ENCODE data around the gene RSU1. TPM values are rescaled to one million over a fixed set of nuclear protein-coding genes. Genes with fewer than 3 reads are reported as not detected.

RSU1 gene
- total and polyA plus RNA-seq, 10 of the 15 experiments (the other 5 are each of a cell fraction or from before 2014, with no cell fraction given) = 49.2 to 139 (median 81.3) TPM

DNA sequence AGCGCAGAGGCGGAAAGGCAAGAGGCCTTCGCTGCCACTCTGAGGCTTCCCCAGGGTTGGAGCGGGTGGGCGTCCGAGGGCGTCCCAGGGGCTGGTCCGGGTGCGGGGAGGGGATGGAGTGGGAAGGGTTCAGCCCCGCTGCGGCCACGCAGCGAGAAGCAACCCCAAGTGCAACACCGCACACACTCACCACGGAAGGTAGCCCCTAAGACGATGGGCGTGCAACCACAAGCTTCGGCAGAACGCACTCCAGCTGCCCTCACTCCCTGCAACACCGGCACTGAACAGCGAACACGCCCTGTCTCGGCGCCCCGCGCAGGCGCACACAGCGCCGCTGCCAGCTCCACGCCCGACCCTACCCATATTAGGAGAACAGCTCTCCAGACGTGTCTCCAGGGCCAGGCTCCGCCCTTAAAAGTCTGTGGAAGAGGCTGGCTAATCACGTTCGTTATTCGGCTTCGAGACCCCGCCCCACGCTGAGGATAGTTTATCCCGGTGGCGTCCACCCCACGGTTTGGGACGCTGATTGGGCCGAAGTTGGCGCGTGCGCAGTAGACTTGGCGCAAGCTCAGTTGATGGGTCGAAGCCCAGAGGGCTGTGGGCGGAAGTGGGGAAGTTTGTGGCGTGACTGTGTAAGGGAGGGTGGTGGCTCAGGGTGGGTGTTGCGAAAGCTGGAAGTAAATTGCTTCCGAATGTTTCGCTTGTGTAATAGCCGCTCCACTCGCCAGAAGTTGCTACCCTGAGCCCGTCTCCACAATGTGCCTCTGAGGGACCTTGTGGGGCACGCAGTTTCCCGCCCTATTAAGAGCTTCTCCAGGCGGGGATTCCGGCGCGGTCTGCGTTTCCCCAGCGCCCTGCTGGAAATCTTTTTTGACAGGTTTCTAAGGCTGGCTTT lies at the start of gene RSU1 (continued):
- no peak for TF ChIP-seq SREBF1 (IDR thresholded peaks at IDR 0.05; ENCODE audit: low read length)
- TF ChIP-seq, protein P1, sequence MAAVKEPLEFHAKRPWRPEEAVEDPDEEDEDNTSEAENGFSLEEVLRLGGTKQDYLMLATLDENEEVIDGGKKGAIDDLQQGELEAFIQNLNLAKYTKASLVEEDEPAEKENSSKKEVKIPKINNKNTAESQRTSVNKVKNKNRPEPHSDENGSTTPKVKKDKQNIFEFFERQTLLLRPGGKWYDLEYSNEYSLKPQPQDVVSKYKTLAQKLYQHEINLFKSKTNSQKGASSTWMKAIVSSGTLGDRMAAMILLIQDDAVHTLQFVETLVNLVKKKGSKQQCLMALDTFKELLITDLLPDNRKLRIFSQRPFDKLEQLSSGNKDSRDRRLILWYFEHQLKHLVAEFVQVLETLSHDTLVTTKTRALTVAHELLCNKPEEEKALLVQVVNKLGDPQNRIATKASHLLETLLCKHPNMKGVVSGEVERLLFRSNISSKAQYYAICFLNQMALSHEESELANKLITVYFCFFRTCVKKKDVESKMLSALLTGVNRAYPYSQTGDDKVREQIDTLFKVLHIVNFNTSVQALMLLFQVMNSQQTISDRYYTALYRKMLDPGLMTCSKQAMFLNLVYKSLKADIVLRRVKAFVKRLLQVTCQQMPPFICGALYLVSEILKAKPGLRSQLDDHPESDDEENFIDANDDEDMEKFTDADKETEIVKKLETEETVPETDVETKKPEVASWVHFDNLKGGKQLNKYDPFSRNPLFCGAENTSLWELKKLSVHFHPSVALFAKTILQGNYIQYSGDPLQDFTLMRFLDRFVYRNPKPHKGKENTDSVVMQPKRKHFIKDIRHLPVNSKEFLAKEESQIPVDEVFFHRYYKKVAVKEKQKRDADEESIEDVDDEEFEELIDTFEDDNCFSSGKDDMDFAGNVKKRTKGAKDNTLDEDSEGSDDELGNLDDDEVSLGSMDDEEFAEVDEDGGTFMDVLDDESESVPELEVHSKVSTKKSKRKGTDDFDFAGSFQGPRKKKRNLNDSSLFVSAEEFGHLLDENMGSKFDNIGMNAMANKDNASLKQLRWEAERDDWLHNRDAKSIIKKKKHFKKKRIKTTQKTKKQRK (IDR thresholded peaks at IDR 0.05; ENCODE audit: low read depth, low read length) = no peak
- TF ChIP-seq POLR2A (IDR thresholded peaks at IDR 0.05; ENCODE audit: low read depth, low read length) = peak; percentile 89
- TF ChIP-seq BCL11A (IDR thresholded peaks at IDR 0.05; ENCODE audit: low read depth, low read length) = no peak
- peak; percentile 86 for TF ChIP-seq IKZF1 (conservative IDR thresholded peaks at IDR 0.05)
- peak in 1 of 2 experiments; percentile 68; a peak in 2 of 3 replicates for TF ChIP-seq EGR1 (IDR thresholded peaks at IDR 0.05; ENCODE audit: borderline replicate concordance in 1 of 2, low read depth in 2 of 2, low read length in 2 of 2)
- TF ChIP-seq SMAD5 (IDR thresholded peaks at IDR 0.05; ENCODE audit: low read depth) = no peak
- TF ChIP-seq CHD2 (IDR thresholded peaks at IDR 0.05; ENCODE audit: borderline replicate concordance, low read depth, low read length) = peak; percentile 6; the same call in 1 of the 2 replicates
- TF ChIP-seq PRDM15 (CRISPR knock-in tag; IDR thresholded peaks at IDR 0.05) = no peak
- TF ChIP-seq SIX5 (IDR thresholded peaks at IDR 0.05; ENCODE audit: low read depth, low read length, severe bottlenecking) = peak; percentile 77
- peak; percentile 7 for TF ChIP-seq RELA (IDR thresholded peaks at IDR 0.05; ENCODE audit: borderline replicate concordance, partially characterized antibody)
- TF ChIP-seq ATF7 (IDR thresholded peaks at IDR 0.05; ENCODE audit: low read depth) = peak; percentile 40; the same call in 1 of the 2 replicates
- no peak for TF ChIP-seq BRCA1 (IDR thresholded peaks at IDR 0.05; ENCODE audit: low read depth, low read length)
- TF ChIP-seq, protein P2, sequence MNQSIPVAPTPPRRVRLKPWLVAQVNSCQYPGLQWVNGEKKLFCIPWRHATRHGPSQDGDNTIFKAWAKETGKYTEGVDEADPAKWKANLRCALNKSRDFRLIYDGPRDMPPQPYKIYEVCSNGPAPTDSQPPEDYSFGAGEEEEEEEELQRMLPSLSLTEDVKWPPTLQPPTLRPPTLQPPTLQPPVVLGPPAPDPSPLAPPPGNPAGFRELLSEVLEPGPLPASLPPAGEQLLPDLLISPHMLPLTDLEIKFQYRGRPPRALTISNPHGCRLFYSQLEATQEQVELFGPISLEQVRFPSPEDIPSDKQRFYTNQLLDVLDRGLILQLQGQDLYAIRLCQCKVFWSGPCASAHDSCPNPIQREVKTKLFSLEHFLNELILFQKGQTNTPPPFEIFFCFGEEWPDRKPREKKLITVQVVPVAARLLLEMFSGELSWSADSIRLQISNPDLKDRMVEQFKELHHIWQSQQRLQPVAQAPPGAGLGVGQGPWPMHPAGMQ (IDR thresholded peaks at IDR 0.05; ENCODE audit: borderline replicate concordance) = no peak
- TF ChIP-seq SUPT20H (IDR thresholded peaks at IDR 0.05; ENCODE audit: borderline replicate concordance, control insufficient read depth, low read depth, low read length) = no peak
- TF ChIP-seq ZNF217 (IDR thresholded peaks at IDR 0.05) = no peak
- peak; percentile 74; the same call in 1 of the 2 replicates for TF ChIP-seq TAF1 (IDR thresholded peaks at IDR 0.05; ENCODE audit: borderline replicate concordance, low read depth, low read length)
